HUES48 (cell line): ENCODE data around the gene TMEM92.
"Not testable (repeated sequence)": the region's sequence is repeated elsewhere in the genome, so short reads cannot be mapped to it uniquely, and the experiment has no call there.

ENCODE experiments used
- H3K27ac ChIP-seq: one replicate; pipeline ENCODE4 v1.7.0; 2013; ENCODE audit warnings: low read depth, low read length, inconsistent platforms
- H3K27me3 ChIP-seq: 2 replicates; pipeline ENCODE4 v1.6.1; 2013; ENCODE audit warnings: mild to moderate bottlenecking, low read length; ENCODE audit not compliant: control insufficient read depth, insufficient read depth
- H3K36me3 ChIP-seq: 2 replicates; pipeline ENCODE4 v1.6.1; 2013; ENCODE audit warnings: low read length; ENCODE audit not compliant: control insufficient read depth, insufficient read depth
- H3K4me1 ChIP-seq: 2 replicates; pipeline ENCODE4 v1.6.1; 2013; ENCODE audit warnings: mild to moderate bottlenecking, low read length; ENCODE audit not compliant: control insufficient read depth, insufficient read depth
- H3K4me3 ChIP-seq: 2 replicates; pipeline ENCODE4 v1.5.1; 2013; ENCODE audit warnings: mild to moderate bottlenecking, low read depth, low read length
- H3K9ac ChIP-seq: 2 replicates; pipeline ENCODE4 v1.6.1; 2013; ENCODE audit warnings: mild to moderate bottlenecking, low read depth, low read length, moderate library complexity
- H3K9me3 ChIP-seq: 2 replicates; pipeline ENCODE4 v1.6.1; 2013; ENCODE audit warnings: low read length; ENCODE audit not compliant: control insufficient read depth, insufficient read depth

TMEM92 gene

DNA sequence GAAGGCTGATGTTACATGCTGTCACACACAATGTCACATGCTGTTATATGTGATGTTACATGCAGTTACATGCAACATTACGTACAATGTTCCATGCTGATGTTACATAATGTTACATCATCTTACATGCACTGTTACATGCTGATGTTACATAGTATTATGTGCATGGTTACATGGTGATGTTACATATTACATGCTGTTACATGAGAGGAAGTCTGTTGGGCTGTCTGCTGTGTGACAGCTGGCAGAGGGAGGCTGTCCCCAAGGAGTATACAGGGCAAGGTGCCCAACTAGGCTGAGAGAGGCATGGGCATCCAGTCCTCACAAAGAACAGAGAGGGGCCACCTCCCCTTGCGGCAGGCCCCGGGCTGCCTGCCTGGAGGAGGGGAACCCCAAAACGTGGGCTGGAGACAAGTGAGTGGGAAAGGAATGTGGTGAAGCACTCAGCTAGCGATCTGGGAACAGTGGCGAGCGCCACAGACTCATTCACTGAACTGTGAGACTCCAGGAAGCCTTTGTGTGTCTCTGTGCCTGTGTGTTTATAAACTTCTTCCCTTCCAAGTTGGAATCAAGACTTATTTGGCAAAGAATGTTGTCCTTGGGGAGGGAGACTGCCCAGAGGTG is 30.6 kb downstream of the TMEM92 start:
- Histone ChIP-seq H3K4me1 (peaks cover 5% of the 10 kb centered on the region; the same call in 1 of the 2 replicates), H3K4me3 (no peak overlapping the region), H3K27me3 (no peaks in the 10 kb centered on the region), H3K9me3 (no peaks in the 10 kb centered on the region), H3K9ac (no peak overlapping the region), H3K36me3 (no peaks in the 10 kb centered on the region), H3K27ac (no peak overlapping the region)

DNA sequence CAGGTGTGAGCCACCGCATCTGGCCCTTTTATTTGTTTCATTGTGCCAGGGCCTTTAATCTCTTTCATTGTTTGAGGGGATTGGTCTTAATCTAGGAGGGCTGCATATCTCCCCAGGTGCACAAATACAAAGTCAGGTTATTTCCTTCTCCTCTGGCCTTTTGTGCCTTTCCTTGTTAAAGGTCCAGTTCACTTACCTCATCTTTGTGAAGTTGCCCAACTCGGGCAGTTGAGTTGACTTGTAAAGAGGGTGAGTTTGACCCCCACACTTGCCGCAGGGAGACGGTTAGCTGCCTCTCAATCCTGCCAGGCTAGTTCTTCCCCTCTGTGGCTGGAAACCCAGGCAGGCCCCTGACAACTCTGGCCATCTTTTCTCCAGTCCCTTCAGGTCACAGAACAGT is 33.4 kb downstream of the TMEM92 start:
- Histone ChIP-seq H3K27ac (no peak overlapping the region), H3K9me3 (no peaks in the 10 kb centered on the region), H3K4me3 (no peak overlapping the region)

DNA sequence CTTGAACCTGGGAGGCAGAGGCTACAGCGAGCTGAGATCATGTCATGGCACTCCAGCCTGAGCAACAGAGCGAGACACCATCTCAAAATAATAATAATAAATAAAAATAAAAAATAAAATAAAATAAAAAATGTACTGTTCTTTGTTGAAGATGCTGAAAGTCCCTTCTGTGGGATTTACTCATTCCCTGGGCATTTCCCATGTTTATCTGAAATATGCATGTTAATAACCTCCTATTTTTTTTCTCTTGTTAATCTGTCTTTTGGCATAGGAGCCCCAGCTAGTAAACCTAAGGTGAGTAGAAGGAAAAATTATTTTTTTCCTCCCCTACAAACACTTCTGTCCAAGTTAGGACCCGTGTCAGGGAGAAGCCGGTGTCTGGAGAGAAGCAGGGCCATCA is 34.4 kb downstream of the TMEM92 start:
- Histone ChIP-seq H3K9me3 (no peaks in the 10 kb centered on the region), H3K36me3 (no peaks in the 10 kb centered on the region), H3K4me3 (no peak overlapping the region), H3K27me3 (no peaks in the 10 kb centered on the region), H3K4me1 (peaks cover 10% of the 10 kb centered on the region; the same call in 1 of the 2 replicates), H3K27ac (no peak overlapping the region), H3K9ac (no peak overlapping the region)

More for the DNA sequence above, 33.4 kb downstream of the TMEM92 start:
- Histone ChIP-seq H3K4me1 (peaks cover 15% of the 10 kb centered on the region; the same call in 1 of the 2 replicates), H3K36me3 (no peaks in the 10 kb centered on the region), H3K27me3 (no peaks in the 10 kb centered on the region), H3K9ac (no peak overlapping the region)

DNA sequence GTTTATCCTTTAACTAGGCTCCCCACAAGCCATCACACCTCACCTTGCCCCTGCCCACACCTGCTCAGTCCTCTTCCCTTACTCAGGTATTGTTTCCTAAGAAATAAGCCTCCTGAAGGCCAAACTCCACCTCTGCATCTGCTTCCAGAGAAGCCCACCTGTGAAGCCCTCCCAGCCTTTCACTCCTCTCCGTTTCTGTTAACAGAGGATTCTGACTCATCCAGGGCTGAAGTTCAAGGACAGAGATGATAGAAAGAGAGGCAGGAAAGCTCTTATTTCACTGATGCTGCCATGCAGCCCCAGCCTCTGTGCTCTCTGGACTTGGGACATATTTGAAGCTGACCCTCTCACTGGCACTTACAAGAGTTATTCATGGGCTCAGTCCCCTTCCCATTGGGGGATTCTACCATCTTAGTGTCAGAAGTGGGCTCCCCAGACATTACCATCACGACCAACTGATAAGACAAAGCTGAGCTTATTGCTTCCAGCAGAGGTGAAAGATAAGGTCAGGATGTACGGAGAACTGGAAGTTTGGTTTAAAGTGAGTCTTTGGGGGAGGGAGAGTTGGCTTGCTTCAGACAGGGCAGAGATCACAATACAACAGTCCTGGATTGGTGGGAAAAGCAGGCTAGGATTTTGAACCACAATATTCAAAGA is 36.3 kb downstream of the TMEM92 start:
- Histone ChIP-seq H3K4me1 (peaks cover 9% of the 10 kb centered on the region; the same call in 1 of the 2 replicates), H3K27ac (no peak overlapping the region), H3K9ac (no peak overlapping the region), H3K9me3 (no peaks in the 10 kb centered on the region), H3K36me3 (no peaks in the 10 kb centered on the region), H3K27me3 (no peaks in the 10 kb centered on the region), H3K4me3 (no peak overlapping the region)

DNA sequence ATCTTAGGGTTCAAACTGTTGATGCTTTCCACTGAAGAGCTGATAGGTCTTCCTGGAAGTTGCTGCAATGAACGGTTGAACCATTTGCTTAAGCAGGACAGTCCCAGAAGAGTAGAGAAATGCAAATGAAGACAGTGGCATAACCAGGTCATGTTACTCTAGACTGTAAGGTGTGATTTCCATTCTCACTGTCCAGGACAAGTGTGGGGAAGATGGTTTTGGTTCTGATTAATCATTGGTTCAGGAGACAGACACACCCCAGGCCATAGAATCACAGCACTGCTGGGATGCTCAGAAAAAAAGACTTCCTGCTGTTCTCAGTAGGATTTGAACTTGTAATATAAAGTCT is 36.8 kb downstream of the TMEM92 start:
- Histone ChIP-seq H3K36me3 (no peaks in the 10 kb centered on the region), H3K27ac (no peak overlapping the region), H3K27me3 (no peaks in the 10 kb centered on the region), H3K4me1 (peaks cover 9% of the 10 kb centered on the region; the same call in 1 of the 2 replicates), H3K4me3 (no peak overlapping the region), H3K9ac (no peak overlapping the region), H3K9me3 (no peaks in the 10 kb centered on the region)

DNA sequence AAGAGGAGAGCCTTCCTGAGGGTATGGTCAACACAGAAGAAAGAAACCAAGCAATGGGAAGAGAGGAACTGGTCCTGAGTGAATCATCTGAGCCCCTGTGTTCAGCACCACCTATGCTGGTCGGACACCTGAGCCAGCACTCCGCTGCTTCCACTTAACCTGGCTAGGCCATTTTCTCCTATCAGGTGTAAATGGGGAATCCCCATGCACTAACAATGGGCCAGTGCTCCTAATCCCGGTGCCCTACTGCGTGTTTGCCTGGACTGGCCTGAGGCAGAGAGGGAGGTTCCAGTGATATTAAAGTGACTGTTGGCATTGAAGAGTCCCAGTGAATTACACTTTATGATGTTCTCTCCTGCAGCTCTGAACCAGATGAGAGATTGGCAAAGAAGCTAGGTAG is 37.2 kb downstream of the TMEM92 start:
- Histone ChIP-seq H3K36me3 (no peaks in the 10 kb centered on the region), H3K27me3 (no peaks in the 10 kb centered on the region), H3K4me1 (peaks cover 9% of the 10 kb centered on the region; the same call in 1 of the 2 replicates), H3K9ac (no peak overlapping the region), H3K4me3 (no peak overlapping the region), H3K9me3 (no peaks in the 10 kb centered on the region), H3K27ac (no peak overlapping the region)

DNA sequence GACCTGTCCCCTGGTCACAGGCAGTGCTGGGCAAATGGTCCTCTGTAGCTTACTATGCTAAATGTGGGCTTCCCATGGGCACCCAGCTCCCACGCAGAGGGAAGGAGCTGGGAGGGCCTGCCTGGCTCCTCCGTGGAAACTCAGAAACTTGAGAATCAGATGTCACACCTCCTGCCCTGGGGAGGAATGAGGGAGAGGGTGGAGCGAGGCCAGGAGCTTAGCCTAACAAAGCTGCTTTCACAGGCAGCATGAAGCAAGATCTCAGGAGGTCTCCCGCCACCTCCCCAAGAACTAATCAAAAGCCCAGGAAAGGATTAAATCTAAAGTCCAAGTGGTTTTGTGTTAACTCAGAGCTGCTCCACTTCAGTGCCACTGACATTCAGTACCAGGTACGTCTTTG is 38.0 kb downstream of the TMEM92 start:
- no peak overlapping the region for H3K27ac ChIP-seq

DNA sequence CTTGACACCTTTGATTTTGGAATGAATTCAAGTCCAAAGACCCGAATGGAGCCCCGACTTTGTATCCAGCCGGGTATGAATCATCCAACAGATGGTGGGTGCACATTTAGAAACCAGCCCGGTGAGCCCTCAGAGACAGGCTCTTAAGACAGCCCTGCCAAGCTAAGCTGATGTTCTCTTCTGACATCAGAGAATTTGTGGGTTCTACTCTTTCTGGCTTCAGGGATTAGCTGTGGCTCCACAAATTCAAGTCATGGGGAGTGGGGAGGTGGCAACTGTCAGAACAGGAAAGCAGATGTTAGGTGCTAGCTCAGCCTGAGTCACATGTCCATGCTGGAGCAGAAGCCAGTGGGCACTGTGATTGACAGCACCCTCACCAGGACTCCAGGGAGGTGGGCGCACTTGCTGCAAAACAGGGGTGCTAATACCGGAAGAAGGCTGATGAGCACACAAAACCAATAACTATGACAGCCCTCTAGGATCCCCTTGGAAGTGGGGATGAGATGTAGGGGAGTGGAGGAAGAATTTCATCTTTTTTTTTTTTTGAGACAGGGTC is 40.3 kb downstream of the TMEM92 start:
- Histone ChIP-seq H3K36me3 (no peaks in the 10 kb centered on the region), H3K9ac (no peak overlapping the region), H3K4me3 (no peak overlapping the region), H3K27ac (no peak overlapping the region), H3K9me3 (no peaks in the 10 kb centered on the region), H3K4me1 (peaks cover 22% of the 10 kb centered on the region), H3K27me3 (no peaks in the 10 kb centered on the region)

More for the DNA sequence above, 38.0 kb downstream of the TMEM92 start:
- H3K4me3 ChIP-seq: no peak overlapping the region
- no peaks in the 10 kb centered on the region for H3K36me3 ChIP-seq
- no peaks in the 10 kb centered on the region for H3K27me3 ChIP-seq
- peaks cover 9% of the 10 kb centered on the region; the same call in 1 of the 2 replicates for H3K4me1 ChIP-seq
- H3K9ac ChIP-seq: no peak overlapping the region
- H3K9me3 ChIP-seq: no peaks in the 10 kb centered on the region

DNA sequence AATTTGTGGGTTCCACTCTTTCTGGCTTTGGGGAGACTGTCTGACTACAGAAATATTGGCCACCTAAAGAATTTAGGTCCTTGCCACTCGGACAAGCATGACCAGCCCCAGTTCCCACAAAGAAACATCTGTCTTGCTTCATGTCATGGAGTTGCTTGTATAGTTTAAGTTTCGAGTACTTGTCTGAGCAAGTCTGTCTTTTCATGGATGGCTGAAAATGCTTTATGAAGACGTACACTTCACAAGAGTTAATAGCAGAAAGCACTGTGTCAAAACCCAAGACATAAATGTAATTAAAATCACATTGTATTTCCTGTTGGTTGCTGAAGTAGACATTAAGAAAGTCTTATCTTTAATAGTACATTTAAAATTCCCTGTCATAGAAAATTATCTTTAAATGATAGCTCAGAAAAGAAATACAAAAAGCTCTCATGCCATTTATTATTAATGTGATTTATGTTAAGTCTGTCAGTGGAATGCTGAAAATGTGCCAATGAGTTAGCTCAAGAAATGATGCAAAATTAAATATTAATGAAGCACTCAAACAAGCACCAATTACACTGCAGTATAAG is 41.8 kb downstream of the TMEM92 start:
- Histone ChIP-seq H3K4me1 (peaks cover 19% of the 10 kb centered on the region), H3K4me3 (no peak overlapping the region), H3K27ac (no peak overlapping the region), H3K9ac (no peak overlapping the region), H3K9me3 (no peaks in the 10 kb centered on the region), H3K27me3 (no peaks in the 10 kb centered on the region), H3K36me3 (no peaks in the 10 kb centered on the region)

DNA sequence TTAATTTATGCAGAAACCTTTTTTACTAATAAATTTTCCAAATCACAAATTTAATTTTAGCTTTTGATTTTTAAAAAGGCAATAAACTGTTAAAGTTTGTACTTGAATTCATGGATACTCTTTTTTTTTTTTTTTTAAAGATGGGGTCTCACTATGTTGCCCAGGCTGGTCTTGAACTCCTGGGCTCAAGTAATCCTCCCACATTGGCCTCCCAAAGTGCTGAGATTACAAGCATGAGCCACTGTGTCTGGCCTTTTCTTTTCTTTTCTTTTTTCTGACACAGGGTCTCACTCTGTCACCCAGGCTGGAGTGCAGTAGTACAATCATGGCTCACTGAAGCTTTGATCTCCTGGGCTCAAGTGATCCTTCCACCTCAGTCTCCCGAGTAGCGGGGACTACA is 42.4 kb downstream of the TMEM92 start:
- H3K9ac ChIP-seq, H3K27me3 ChIP-seq, H3K27ac ChIP-seq, H3K36me3 ChIP-seq, H3K9me3 ChIP-seq, H3K4me3 ChIP-seq: not testable (repeated sequence)
- H3K4me1 ChIP-seq: peaks cover 15% of the 10 kb centered on the region

DNA sequence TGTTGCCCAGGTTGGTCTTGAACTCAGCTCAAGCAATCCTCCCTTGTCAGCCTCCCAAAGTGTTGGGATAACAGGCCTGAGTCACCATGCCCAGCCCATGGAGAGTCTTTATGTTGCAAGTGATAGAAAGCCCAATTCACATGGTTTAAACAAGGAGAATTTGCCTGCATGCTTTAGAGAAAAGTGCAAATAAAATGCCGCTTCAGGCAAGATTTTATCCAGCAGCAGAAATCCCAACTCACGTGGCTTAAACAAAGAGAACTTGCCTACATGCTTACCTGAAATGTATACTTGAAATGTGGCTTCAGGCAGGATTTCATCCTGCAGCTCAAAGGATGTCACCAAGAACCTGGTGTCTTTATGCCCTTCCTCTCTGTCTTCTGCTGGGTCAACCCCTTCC is 42.9 kb downstream of the TMEM92 start:
- no peaks in the 10 kb centered on the region for H3K27me3 ChIP-seq
- no peak overlapping the region for H3K9ac ChIP-seq
- no peak overlapping the region for H3K4me3 ChIP-seq
- H3K4me1 ChIP-seq: peaks cover 15% of the 10 kb centered on the region
- H3K9me3 ChIP-seq: no peaks in the 10 kb centered on the region
- no peaks in the 10 kb centered on the region for H3K36me3 ChIP-seq
- no peak overlapping the region for H3K27ac ChIP-seq
